Nephron progenitor cell (in vitro differentiated cells): ENCODE measurements around the gene LCNL1.

Source experiments
- DNase-seq: peaks from one replicate; pipeline ENCODE4 v3.0.0; 2021
- H3K27ac Mint-ChIP-seq: 2 replicates; pipeline ENCODE4 v1.8.0; 2021; ENCODE audit warnings: mild to moderate bottlenecking, moderate library complexity, mixed read lengths
- H3K27me3 Mint-ChIP-seq: 2 replicates; pipeline ENCODE4 v1.8.0; 2021; ENCODE audit warnings: mild to moderate bottlenecking, low read depth, mixed read lengths; ENCODE audit not compliant: poor library complexity
- H3K36me3 Mint-ChIP-seq: 2 replicates; pipeline ENCODE4 v1.8.0; 2021; ENCODE audit warnings: low read depth, mixed read lengths
- H3K4me1 Mint-ChIP-seq: 2 replicates; pipeline ENCODE4 v1.8.0; 2021; ENCODE audit warnings: mixed read lengths
- H3K4me3 Mint-ChIP-seq: 2 replicates; pipeline ENCODE4 v1.8.0; 2021; ENCODE audit warnings: mild to moderate bottlenecking, moderate library complexity, mixed read lengths
- H3K9me3 Mint-ChIP-seq: 2 replicates; pipeline ENCODE4 v1.8.0; 2021; ENCODE audit warnings: mild to moderate bottlenecking, moderate library complexity, mixed read lengths
- CTCF ChIP-seq: fragments of 200-600 bp; sonication (generic); IDR thresholded peaks from 2 replicates; pipeline ENCODE4 v1.5.0; 2021; ENCODE audit warnings: antibody characterized with exemption

The LCNL1 gene

GRCh38 chr9:137014776-137015539 lies 32.2 kb downstream of the LCNL1 start:
- no peaks in the 10 kb centered on the region for H3K4me1 Mint-ChIP-seq
- H3K9me3 Mint-ChIP-seq, result no peaks in the 10 kb centered on the region
- H3K27ac Mint-ChIP-seq, result no peak overlapping the region
- DNase-seq, result no peak
- no peak for TF ChIP-seq CTCF
- H3K4me3 Mint-ChIP-seq, result no peak overlapping the region
- H3K27me3 Mint-ChIP-seq, result no peaks in the 10 kb centered on the region
- H3K36me3 Mint-ChIP-seq, result peaks cover 14% of the 10 kb centered on the region

GRCh38 chr9:137015540-137015930 lies 32.7 kb downstream of the LCNL1 start:
- H3K27me3 Mint-ChIP-seq, result no peaks in the 10 kb centered on the region
- H3K4me3 Mint-ChIP-seq, result no peak overlapping the region
- no peak overlapping the region for H3K27ac Mint-ChIP-seq
- peaks cover 14% of the 10 kb centered on the region for H3K36me3 Mint-ChIP-seq
- H3K4me1 Mint-ChIP-seq, result no peaks in the 10 kb centered on the region
- H3K9me3 Mint-ChIP-seq, result no peaks in the 10 kb centered on the region
- TF ChIP-seq CTCF, result no peak
- no peak for DNase-seq

- no peaks in the 10 kb centered on the region for H3K9me3 Mint-ChIP-seq
- no peak for TF ChIP-seq CTCF
- H3K27me3 Mint-ChIP-seq, result no peaks in the 10 kb centered on the region
- no peak for DNase-seq
- no peak overlapping the region for H3K27ac Mint-ChIP-seq
- no peak overlapping the region for H3K4me3 Mint-ChIP-seq
- peaks cover 14% of the 10 kb centered on the region for H3K36me3 Mint-ChIP-seq
- H3K4me1 Mint-ChIP-seq, result no peaks in the 10 kb centered on the region
Measured at GRCh38 chr9:137015976-137016375, 33.2 kb downstream of the LCNL1 start.

- no peak for TF ChIP-seq CTCF
- no peak for DNase-seq
- Mint-ChIP-seq H3K4me1 (no peaks in the 10 kb centered on the region), H3K9me3 (no peaks in the 10 kb centered on the region), H3K27me3 (no peaks in the 10 kb centered on the region), H3K27ac (no peak overlapping the region), H3K4me3 (no peak overlapping the region), H3K36me3 (peaks cover 9% of the 10 kb centered on the region)
Measured at GRCh38 chr9:137016436-137016835, 33.6 kb downstream of the LCNL1 start.

GRCh38 chr9:137017071-137017470 lies 34.3 kb downstream of the LCNL1 start:
- no peaks in the 10 kb centered on the region for H3K9me3 Mint-ChIP-seq
- H3K27ac Mint-ChIP-seq, result no peak overlapping the region
- H3K4me3 Mint-ChIP-seq, result no peak overlapping the region
- peaks cover 6% of the 10 kb centered on the region for H3K36me3 Mint-ChIP-seq
- no peak for TF ChIP-seq CTCF
- H3K27me3 Mint-ChIP-seq, result no peaks in the 10 kb centered on the region
- H3K4me1 Mint-ChIP-seq, result peaks cover 2% of the 10 kb centered on the region
- DNase-seq, result no peak
